ENCODE measurements around the gene MIB1. TPM values are rescaled to one million over a fixed set of nuclear protein-coding genes. Genes with fewer than 3 reads are reported as not detected.
"Not testable (repeated sequence)": the region's sequence is repeated elsewhere in the genome, so short reads cannot be mapped to it uniquely, and the experiment has no call there.

MIB1 gene
- total and polyA plus RNA-seq, 2 donors (not counting 1 experiment from before 2014, with no cell fraction given): 1.8 to 25.5 TPM

GRCh38 chr18:21706386-21706865, 34.2 kb upstream of the MIB1 start:
- Histone ChIP-seq H3K4me1 (ENCODE audit: control insufficient read depth in 2 of 2, insufficient read depth in 2 of 2, low read length in 2 of 2) (peaks cover 10 to 11% of the 10 kb centered on the region in 2 donors), H3K27ac (ENCODE audit: low read length in 2 of 2) (no peak overlapping the region), H3K4me2 (replicated peaks; ENCODE audit: low read depth, low read length, poor library complexity, severe bottlenecking) (no peak overlapping the region), H3K9ac (ENCODE audit: low read length) (no peak overlapping the region), H3K9me3 (ENCODE audit: control extremely low read depth in 1 of 3, control insufficient read depth in 2 of 3, insufficient read depth in 1 of 3, low read length in 2 of 3) (no peaks in the 10 kb centered on the region), H3K27me3 (replicated peaks in 1 of 4; ENCODE audit: control extremely low read depth in 1 of 4, control insufficient read depth in 3 of 4, insufficient read depth in 4 of 4, low read length in 3 of 4) (no peaks in the 10 kb centered on the region), H3K79me2 (ENCODE audit: control insufficient read depth, insufficient read depth, low read length) (peaks cover 17% of the 10 kb centered on the region), H4K20me1 (ENCODE audit: control insufficient read depth, insufficient read depth, low read length, poor library complexity, severe bottlenecking) (no peaks in the 10 kb centered on the region), H3K36me3 (replicated peaks in 1 of 2; ENCODE audit: control extremely low read depth in 1 of 2, control insufficient read depth in 1 of 2, extremely low read depth in 1 of 2, insufficient read depth in 2 of 2, low read length in 1 of 2) (peaks cover 5 to 7% of the 10 kb centered on the region in 2 experiments), H3K4me3 (ENCODE audit: control extremely low read depth in 1 of 5, extremely low read depth in 1 of 5, insufficient read depth in 1 of 5, low read depth in 2 of 5, low read length in 4 of 5) (no peak overlapping the region), H2AFZ (ENCODE audit: insufficient read depth, low read depth, low read length, poor library complexity, severe bottlenecking) (no peak overlapping the region)
- H3K27ac Mint-ChIP-seq: no peak overlapping the region
- no peak overlapping the region for H3K4me3 Mint-ChIP-seq
- WGBS (ENCODE audit: insufficient coverage): 95% methylated on average over 27 of the region's 28 CpGs
- H3K9me3 Mint-ChIP-seq (ENCODE audit: insufficient read depth): no peaks in the 10 kb centered on the region
- TF ChIP-seq EZH2 (IDR thresholded peaks at IDR 0.05; ENCODE audit: borderline replicate concordance, insufficient read depth, low read depth, low read length, poor library complexity, severe bottlenecking) (no peak), CTCF (IDR thresholded peaks at IDR 0.05) (no peak)
- ChIA-PET CTCF (no interaction called here), POLR2A (interaction anchor here (0.8 kb wide), 1 partner anchor 36 kb away, joined by 3 read pairs; no protein-coding TSS in a partner anchor)
- DNase-seq: no peak
- intact Hi-C loops (cut with micrococcal nuclease): no loop called here
- peaks cover 20% of the 10 kb centered on the region for H3K4me1 Mint-ChIP-seq
- no peak for ATAC-seq (ENCODE audit: low read depth)
- H3K27me3 Mint-ChIP-seq: no peaks in the 10 kb centered on the region

- H3K9ac ChIP-seq (ENCODE audit: low read length); H3K4me3 Mint-ChIP-seq; DNase-seq; H3K27ac ChIP-seq (ENCODE audit: low read length in 2 of 2); H3K27me3 Mint-ChIP-seq; H3K4me2 ChIP-seq (replicated peaks; ENCODE audit: low read depth, low read length, poor library complexity, severe bottlenecking); H4K20me1 ChIP-seq (ENCODE audit: control insufficient read depth, insufficient read depth, low read length, poor library complexity, severe bottlenecking); ATAC-seq (ENCODE audit: low read depth); H3K36me3 ChIP-seq (replicated peaks in 1 of 2; ENCODE audit: control extremely low read depth in 1 of 2, control insufficient read depth in 1 of 2, extremely low read depth in 1 of 2, insufficient read depth in 2 of 2, low read length in 1 of 2); H3K9me3 ChIP-seq (ENCODE audit: control extremely low read depth in 1 of 3, control insufficient read depth in 2 of 3, insufficient read depth in 1 of 3, low read length in 2 of 3); H3K27me3 ChIP-seq (replicated peaks in 1 of 4; ENCODE audit: control extremely low read depth in 1 of 4, control insufficient read depth in 3 of 4, insufficient read depth in 4 of 4, low read length in 3 of 4); H3K9me3 Mint-ChIP-seq (ENCODE audit: insufficient read depth); CTCF ChIA-PET; H3K27ac Mint-ChIP-seq; H2AFZ ChIP-seq (ENCODE audit: insufficient read depth, low read depth, low read length, poor library complexity, severe bottlenecking); H3K4me3 ChIP-seq (ENCODE audit: control extremely low read depth in 1 of 5, extremely low read depth in 1 of 5, insufficient read depth in 1 of 5, low read depth in 2 of 5, low read length in 4 of 5); intact Hi-C loops (cut with micrococcal nuclease): not testable (repeated sequence)
- H3K4me1 Mint-ChIP-seq: peaks cover 20% of the 10 kb centered on the region
- H3K79me2 ChIP-seq (ENCODE audit: control insufficient read depth, insufficient read depth, low read length): peaks cover 11% of the 10 kb centered on the region
- POLR2A ChIA-PET: interaction anchor here (0.8 kb wide), 1 partner anchor 35 kb away, joined by 3 read pairs; no protein-coding TSS in a partner anchor
- WGBS (ENCODE audit: insufficient coverage): 91% methylated on average over 6 of the region's 7 CpGs
- H3K4me1 ChIP-seq (ENCODE audit: control insufficient read depth in 2 of 2, insufficient read depth in 2 of 2, low read length in 2 of 2): peaks cover 10 to 11% of the 10 kb centered on the region in 2 donors
Observed at GRCh38 chr18:21707130-21707529, 33.5 kb upstream of the MIB1 start.
